ENCODE data around the gene CEBPA.
"Not testable (repeated sequence)": the region's sequence is repeated elsewhere in the genome, so short reads cannot be mapped to it uniquely, and the experiment has no call there.

Gene CEBPA

DNA sequence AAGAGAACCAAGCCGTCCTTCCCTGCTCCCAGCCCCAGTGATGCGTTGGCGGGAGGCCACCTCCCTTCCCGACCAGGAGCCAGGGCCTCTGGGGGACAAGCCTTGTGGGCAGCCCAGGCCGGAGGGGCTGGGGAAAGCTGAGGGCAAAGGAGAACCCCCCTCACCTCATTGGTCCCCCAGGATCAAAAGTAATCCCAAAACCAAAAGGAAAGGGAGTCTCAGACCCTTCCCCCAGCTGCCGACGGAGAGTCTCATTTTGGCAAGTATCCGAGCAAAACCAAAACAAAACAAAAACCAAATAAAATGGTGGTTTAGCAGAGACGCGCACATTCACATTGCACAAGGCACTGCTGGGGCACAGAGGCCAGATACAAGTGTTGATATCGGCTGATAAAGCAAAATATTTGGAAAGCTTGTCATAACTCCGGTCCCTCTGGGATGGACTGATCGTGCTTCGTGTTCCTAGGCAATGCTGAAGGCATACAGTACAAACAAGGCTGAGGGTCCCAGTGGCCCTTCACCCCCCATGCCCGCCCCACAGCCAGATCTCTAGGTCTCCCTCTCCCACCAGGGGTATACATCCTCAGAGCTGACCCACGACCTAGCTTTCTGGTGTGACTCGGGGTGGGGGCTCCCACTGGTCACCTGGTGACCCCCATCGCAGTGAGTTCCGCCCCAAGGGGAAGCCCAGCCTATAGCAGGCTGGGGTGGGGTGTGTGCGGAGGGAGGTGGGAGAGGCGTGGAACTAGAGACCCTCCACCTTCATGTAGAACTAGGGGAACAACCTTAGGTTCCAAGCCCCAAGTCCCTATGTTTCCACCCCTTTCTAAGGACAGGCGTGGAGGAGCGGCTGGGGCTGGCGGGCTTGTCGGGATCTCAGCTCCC lies 2.1 kb downstream of the CEBPA start:
- DNase-seq = no peak

GRCh38 chr19:33299051-33299688 lies 3.2 kb downstream of the CEBPA start:
- no peak for DNase-seq

- no peak for DNase-seq
Measured at GRCh38 chr19:33298146-33298911, 4.0 kb downstream of the CEBPA start.

- no peak for DNase-seq
Measured at GRCh38 chr19:33297401-33298145, 4.8 kb downstream of the CEBPA start.

DNA sequence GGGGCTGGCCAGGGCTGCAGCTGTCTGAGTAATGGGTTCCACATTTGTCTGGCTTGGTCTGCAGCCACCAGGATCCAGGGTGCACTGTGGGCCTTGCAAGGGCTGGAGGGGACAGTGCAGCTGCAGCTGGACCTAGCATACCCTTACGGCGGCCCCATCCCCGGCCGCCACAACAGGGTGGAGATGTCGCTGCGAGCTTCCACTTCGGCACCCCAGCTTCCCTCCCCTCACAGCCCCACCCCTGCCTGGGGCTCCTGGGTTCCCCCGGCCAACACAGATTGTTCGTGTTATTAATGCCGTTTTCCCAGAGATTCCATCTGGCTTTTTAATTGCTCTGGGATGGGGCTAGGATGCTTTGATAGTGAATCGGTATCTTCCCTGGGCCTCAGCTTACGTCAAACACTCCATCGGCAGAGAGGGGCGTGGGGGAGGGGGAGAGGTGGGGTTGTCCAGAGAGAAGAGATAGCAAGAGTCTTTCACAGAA lies 5.8 kb downstream of the CEBPA start:
- no peak for DNase-seq

DNA sequence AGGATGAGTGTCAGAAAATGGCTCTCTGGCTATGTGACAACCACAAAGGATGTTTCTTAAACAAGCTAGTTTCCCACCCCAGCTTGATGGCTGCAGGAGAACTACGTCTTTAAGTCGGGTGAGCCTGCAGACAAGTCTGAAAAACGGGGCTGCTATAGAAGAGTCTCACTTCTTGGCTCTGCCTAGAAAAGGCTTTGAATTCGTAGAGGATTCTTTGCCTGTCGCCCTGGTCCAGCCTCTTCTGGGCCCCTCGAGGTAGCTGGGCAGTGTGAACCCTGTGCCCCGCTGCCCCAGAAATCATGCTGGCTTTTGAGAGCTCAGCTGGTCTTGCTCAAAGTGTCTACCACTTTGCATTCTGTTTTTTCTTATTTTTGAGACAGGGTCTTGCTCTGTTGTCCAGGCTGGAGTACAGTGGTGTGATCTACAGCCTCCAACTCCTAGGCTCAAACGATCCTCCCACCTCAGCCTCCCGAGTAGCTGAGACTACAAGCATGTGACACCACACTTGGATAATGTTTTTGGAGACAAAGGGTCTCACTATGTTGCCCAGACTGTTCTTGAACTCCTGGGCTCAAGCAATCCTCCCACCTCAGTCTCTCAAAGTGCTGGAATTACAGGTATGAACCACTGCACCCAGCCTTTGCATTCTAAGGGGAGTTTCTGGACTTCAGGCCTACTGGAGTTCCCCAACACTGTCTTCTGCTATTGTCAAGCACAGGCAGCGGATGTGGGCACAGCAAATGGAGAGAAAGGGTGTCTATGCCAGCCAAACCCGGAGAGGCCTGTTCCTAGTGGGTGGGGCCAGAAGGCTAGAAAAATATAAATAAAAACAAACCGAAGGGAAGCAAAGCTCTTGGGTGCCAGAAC lies 6.5 kb downstream of the CEBPA start:
- no peak for DNase-seq

DNA sequence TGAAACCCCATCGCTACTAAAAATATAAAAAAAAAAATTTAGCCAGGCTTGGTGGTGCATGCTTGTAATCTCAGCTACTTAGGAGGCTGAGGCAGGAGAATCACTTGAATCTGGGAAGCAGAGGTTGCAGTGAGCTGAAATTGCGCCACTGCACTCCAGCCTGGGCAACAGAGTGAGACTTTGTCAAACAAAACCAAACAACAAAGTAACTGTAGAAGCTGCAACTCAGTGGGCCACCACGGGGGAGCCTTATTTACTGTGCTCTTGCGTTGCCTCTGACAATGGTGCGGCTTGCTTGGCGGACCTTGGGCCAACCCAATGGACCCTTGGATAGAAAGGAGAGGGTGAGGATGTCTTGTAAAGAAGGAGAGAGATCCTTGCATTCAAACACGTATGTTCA lies 7.3 kb downstream of the CEBPA start:
- DNase-seq = not testable (repeated sequence)

- DNase-seq = no peak
Measured at GRCh38 chr19:33294058-33294798, 8.1 kb downstream of the CEBPA start.

GRCh38 chr19:33293255-33294057 lies 8.9 kb downstream of the CEBPA start:
- DNase-seq = no peak

DNA sequence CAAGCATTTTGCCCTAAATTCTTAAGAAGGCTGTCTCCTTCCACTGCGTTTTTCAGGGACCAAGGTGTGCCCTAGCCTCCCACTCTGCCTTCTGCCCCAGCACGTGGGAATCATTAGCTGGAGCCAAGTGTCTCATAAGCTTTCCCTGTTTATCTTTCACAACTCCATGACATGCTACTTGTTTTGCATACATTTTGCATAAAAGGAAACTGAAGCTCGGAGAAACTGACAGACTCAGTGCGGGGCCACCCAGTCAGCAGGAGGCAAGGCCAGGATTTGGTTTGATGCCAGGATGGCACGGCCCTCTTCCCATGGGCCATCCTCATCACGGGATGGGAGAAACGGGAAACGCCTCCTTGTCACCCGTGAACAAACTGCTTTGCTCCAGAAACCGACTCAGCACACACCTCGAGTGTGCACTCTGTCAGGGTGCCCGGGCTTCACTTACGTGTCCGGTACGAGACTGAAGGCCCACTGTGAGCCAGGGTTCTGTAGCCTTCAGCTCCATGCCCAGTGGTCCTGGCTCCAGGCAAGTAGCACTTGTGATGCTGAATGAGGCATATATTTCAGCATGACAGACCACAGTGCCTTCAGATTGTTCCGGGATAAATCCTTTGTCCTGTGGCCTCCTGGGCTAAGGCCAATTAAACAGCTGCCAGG lies 9.6 kb downstream of the CEBPA start:
- no peak for DNase-seq

DNA sequence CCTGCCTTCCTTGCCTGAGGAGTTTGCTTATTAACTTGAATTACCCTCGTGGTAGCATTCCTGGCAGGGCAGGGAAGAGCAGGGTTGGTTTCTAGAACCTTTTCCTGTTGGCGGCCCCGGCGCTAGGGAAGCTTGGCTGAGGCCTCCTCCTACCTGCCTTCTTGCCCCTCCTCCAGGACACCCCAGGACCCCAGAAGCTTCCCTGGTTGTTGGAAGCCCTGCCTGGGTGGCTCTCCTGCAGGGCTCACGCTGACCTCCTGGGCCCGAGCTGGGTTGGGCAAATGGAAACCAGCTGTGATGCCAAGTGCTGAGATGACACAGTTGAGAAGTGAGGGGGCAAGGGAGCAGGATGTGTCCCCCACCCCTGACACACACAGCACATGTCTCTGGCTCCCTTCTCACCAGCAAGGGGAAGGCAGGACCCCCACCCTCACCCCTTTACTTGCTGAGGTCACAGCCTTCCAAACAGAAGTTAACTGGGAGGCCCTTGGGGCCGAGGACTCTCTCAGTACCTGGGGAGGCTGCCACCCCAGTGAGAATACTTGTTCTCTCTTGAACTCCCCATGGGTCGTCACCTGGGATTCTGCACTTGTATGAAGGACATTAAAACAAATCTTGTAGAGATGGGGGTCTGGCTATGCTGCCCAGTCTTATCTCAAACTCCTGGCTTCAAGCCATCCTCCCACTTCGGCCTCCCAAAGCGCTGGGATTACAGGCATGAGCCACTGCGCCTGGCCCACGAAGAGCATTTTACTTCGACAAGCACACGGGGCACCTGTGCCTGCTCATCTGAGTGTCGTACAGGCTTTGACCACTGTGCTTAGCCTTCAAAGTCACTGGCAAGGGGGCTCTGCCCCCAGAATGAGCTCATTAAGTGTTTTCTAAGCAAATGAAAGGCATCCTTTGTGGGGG lies 10.5 kb downstream of the CEBPA start:
- no peak for DNase-seq

DNA sequence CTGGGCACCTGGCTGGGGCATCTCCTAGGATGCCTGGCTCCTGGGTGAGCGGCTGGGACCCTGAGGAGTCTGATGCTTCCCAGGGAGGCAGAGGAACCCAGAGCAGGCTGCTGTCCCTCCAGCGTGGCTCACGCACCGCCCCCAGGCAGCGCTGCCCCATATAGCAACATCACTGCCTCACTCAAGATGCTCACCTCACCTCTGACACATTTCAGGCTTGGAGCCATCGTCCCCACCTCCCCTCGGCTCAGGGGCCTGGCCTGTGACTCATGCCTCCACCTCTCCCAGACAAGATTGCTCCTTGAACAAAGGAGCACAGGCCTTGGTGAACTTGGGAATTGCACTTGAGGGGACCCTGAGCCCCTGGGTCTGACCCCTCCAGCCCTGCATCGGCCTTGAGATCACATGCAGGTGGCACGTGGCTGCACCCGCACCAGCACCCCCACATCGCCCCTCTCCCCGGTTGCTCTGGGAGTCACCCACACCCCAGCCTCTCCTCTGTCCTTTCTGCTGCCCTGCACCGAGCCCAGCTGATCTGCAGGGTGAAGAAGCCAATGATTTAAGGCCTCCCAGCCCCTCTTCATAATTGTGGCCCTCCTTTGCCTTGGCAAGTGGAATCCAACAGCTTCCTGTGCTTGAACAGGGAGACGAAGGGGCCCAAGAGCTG lies 11.2 kb downstream of the CEBPA start:
- DNase-seq = no peak

DNA sequence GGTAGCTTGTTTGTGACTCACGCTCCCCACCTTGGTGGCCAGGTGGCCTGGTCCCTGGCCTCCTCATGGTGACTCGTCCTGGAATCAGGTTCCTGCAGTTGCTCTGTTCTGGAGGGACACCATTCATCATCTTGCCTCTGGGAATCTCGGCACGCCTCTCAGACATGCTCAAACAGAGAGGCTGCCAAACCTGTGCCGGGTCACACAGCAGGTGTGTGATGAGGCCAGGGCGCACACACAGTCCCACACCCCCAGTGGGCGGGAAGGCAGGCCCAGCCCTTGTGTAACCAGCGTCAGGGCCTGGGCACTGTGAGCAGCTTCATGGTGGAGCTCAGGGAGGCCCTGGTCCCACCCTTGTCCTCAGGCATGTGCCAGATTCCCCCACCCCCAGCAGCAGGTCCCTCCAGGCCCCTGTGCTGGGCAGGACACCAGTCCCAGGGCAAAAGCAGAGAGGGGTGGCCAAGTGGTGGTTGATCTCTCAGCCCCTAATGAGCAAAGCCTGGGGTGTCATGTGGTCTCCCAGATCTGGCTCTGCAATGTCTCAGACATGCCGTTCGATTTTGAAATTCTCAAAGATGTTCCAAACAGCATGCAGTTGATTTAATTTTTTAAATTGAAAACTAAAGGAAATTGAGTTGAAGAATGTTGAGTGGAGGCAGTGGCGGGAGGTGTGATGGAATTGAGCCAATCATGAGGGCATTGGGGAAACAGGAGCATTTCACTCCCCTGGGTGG lies 12.1 kb downstream of the CEBPA start:
- DNase-seq = no peak

DNA sequence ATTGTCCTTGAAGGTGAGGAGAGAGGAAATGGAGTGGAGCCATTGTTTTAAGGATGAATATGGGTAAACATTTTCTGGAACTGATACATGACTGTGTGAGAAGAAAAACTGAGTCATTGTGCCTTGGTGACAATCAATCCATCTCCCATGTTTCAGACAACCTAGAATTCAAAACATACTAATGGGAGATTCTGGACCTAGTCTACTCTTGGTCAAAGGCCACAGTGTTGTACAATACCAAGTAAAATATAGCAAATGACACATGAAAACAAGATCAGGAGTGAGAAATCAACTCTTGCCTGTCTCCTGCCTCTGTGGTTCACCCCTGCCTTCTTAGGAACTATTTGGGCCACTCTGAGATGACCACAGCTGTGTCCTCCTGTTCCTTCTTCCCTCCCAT lies 13.1 kb downstream of the CEBPA start:
- DNase-seq = no peak

- no peak for DNase-seq
Measured at GRCh38 chr19:33288666-33289065, 13.7 kb downstream of the CEBPA start.

DNA sequence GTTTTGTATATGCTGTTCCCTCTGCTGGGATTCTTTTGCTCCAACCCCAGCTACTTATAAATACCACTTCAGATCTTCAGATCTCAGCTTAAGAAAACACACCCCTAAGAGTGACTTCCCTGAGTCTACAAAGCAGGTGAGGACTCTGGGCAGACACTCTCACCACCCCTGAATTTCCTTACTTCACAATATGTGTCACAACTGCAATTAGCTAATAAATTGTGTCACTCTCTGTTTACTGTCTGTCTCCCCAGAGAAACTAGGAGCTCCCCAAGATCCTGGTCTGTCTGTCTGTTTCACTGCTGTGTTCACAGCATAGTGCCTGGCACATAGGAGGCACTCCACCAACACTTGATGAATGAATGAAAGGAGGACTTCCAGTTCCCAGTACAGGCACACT lies 14.4 kb downstream of the CEBPA start:
- DNase-seq = no peak

GRCh38 chr19:33287438-33287837 lies 14.9 kb downstream of the CEBPA start:
- no peak for DNase-seq

All from T-helper 9 cell (primary cell).